HS-27A (cell line): ENCODE data around the gene CPNE9.

Experiments
- DNase-seq: peaks from one replicate; pipeline ENCODE4 v3.0.0-alpha.2; 2012; ENCODE audit warnings: low read depth, missing footprints

CPNE9 gene, protein sequence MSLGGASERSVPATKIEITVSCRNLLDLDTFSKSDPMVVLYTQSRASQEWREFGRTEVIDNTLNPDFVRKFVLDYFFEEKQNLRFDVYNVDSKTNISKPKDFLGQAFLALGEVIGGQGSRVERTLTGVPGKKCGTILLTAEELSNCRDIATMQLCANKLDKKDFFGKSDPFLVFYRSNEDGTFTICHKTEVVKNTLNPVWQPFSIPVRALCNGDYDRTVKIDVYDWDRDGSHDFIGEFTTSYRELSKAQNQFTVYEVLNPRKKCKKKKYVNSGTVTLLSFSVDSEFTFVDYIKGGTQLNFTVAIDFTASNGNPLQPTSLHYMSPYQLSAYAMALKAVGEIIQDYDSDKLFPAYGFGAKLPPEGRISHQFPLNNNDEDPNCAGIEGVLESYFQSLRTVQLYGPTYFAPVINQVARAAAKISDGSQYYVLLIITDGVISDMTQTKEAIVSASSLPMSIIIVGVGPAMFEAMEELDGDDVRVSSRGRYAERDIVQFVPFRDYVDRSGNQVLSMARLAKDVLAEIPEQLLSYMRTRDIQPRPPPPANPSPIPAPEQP

DNA sequence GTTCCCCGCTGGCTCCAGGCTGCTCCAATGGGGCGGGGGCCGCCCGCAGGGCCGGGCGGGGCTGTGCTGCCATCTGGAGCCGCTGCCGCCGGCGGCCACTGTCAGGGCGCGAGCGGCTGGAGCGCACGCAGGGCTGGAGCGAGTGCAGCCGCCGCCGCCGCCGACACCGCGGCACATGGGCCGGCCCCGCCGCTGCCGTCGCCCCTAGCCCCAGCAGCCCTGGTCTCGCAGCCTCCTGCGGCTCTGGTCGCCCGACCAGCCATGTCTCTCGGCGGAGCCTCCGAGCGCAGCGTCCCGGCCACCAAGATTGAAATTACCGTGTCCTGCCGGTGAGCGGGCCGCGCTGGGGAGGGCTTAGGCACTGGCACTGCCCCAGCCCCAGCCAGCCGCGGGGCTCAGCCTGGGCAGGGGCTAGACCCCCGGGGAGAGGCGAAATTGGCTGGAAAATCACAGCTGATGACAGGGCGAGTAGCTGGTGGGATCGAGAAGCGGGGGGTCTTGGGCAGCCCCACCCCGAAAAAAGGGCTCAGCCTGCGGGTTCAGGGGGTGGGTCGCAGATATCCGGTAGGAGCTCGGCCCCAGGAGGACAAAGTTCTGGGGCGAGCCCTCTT is at the start of gene CPNE9:
TSS of gene CPNE9 (plus strand) at position 98 of the 611 bp plus-strand sequence. CDS start at position 262, 164 bp downstream.
- no peak for DNase-seq

DNA sequence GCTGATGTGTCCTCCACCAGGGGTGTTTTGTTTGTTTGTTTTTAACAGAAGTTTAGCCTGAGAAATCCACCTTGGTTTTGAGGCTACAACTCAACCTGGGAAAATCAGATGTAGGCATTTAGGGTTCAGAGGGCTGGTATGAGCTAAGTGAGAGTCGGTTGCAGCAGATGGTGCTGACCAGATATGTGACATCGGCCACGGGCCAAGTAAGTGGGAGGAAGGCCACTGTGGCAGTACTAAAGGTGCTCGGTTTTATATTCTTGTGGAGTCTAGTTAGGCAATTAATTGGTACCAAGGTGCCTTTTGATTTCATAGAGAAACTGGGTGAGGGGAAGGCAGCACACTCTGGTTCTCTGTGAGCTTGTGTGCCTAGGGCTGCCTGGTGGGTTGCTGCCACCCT is 43.8 kb upstream of the CPNE9 start:
- DNase-seq, result no peak

DNA sequence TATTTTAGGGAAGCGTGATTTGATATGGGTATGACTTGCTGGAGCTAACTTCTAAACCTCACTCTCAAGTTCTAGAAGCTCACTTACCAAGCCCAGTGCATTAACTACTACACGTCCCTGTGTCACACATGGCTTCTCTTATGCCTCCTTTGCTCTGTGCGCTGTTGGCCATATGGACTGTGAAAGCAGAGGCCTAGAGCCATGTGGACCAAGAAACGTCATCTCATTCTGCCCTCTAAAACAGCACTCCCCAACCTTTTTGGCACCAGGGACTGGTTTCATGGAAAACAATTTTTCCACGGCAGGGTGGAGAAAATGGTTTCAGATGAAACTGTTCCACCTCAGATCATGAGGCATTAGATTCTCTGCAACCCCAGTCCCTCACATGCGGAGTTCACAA is 42.7 kb upstream of the CPNE9 start:
- no peak for DNase-seq

DNA sequence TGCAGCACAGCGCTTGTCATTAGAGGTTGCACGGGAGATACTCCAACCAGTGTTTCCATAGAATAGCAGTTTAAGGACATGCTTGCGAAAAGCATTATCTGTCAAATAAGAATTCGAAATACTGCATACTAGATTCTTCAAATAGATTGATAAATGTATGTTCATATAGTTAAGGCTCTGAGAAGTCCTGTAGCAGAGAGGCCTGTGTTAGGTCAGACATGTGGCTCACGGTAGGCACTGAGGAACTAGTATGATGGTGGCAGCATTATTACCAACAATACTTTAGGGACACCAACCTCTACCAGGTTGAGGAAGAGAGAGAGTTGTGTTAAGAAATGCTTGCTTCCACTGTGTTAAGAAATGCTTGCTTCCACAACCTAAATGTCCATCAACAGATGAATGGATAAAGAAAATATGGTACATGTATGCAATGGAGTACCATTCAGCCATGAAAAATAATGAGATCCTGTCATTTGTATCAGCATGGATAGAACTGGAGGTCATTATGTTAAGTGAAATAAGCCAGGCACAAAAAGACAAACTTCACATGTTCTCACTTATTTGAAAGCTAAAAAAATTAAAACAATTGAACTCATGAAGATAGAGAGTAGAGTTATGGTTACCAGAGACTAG is 39.4 kb upstream of the CPNE9 start:
- no peak for DNase-seq

DNA sequence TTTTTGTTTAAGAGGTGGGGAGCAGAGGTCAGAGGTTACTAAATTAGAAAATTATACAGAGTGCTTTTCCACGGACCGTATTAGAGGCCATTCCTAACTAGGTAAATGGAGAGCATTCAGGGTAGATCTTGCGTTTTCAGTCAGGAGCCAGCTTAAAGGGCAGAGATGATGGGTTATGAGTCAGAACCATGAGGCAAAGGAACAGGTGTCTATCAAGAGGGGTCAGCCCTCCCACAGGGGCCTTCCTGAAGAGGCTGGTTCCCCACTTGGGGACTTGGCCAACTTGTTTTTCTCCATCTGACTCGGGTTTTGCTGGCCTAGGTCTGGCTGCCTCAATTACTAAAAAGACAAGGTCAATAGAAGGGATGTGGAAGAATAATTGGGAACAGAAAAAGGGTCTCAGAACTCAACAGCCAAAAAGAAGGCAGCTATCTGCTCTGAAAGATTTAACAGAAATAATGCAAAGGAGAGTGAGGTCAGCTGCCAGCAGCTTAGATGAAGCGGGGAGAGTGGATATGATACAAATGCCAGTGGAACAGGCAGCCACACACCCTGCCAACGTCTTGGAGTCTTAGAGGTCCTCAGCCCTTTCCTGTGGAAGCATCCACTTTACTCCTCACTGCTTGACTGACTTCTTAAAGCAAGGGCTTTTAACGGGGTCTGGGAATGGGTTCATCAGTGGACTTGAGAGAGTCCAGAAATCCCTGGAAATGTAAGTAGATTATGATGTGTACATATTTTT is 36.8 kb upstream of the CPNE9 start:
- DNase-seq, result no peak

DNA sequence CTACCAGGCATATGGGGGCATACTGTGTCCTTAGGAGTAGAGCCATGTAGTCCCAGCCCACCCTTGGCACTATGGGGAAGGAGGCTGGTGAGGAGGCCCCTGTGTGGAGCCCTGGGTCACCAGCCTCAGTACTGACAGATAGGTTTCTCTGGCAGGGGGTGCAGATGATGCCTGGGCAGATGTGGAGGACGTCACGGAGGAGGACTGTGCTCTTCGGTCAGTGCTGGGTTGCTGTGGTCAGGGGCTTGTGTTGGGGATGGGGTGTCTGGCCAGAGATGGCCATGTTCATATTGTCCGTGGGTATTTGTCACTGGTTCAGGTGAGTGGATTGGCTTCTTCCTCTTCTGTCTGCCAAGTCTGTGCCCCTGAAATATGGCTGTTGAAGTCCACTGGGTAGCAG is 34.4 kb upstream of the CPNE9 start:
- no peak for DNase-seq

DNA sequence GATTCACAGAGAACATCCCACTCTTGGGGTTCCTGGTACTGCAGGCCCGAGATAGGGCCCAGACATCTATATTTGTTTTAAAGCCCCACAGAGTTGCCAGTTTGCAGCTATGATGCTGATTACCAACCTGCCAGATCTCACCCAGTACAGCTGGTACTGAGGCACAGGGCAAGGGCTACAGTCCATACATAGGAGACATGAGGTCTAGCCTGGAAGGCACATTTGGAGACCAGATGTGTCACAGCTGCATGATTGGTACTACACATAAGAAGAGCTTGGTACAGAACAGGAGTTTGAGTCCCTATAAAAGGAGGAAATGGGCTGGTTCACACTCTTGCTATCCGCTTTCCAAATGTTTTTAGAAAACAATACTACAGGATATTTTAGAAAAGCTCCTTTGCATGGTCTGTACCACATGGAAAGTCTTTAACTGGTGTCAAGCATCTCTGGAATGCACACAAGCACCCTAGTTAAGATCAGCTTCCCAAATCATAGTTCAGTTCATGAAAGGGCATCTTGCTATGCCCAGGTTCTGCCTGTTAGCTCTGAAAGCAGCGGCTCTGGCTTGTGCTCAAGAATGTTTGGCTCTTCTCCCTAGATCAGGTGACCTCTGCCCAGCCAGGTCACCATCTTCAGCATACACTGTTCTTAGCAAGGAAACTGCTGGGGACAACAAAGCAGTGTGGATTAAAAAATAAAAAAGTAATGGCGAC is 33.8 kb upstream of the CPNE9 start:
- no peak for DNase-seq

DNA sequence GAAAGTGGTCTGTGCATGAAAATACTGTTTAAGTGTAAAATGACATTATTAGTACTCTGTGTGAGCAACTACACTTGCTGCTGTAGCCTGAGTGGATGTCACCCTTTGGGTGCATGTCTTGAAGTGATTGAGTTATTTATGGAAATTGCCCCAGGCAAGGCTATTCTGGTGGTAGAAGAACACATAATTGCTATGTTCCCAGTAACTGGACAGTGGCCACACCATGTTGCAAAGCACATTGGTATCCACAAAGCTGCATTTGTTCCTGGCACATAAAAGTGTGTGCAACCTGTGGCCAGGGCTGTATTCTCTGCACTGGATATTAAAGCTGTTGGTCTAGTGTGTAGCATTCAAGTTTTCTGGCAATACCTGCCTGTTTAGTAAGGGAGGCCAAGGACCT is 30.6 kb upstream of the CPNE9 start:
- DNase-seq, result no peak

DNA sequence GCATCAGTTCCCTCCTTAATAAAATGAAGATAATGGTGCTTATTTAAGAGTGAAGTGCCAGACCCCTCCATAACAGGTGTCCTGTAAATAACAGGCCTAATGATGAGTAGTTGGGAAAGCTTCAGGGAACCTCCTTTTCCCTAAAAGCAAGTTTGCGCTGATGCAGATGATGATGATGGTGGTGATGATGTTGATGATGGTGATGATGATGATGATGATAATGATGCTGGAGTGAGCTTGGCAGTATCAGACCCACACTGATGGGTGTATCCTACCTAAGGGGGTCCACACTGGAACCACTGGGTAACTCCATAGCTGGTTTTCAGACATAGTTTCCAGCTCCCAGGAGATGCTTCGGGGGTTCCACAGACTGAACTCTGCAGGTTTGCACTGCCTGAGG is 29.9 kb upstream of the CPNE9 start:
- no peak for DNase-seq

DNA sequence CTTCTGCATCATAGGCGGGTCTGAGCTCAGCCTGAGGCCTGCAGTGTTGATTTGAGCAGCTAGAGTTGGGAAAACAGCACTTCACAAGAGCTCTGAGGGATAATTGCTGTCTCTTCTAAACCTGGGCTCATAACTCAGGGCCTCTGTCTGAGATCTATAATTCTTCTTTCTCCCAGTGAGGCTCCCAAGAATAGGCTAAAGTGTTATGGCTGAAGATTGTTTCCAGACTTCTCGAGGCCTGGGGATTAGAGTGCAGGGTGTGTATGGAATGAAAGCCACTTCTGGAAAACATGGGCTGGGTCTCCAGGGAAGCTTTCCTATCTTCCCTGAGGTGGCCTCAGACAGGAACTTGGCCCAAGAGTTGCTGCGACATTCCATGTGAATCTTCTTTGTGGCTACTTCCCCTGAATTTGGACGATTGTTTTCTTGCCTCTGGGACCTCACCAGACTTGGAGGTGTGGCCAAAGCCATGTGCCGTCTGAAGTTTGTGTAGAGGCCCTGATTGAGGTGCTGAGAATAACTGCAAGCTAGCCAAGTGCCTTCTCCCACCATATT is 27.8 kb upstream of the CPNE9 start:
- DNase-seq, result no peak

DNA sequence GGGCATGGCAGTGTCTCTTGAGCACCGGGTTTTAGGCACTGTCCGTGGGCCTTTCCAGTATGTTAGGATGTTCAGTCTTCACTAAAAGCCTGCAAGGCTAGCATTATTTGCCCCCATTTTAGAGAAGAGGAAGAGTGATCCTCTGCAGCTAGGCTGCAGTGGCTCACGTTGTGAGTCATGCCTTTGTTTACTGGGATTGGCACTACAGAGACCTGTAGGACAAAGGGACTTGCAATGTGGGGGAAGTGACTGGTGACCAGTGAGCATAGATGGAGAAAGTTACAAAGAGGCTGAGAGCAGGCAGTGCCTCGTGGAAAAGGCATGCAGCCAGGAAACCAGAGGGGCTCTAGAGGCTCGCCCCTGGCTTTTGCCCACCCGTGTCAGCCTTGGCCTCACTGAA is 26.8 kb upstream of the CPNE9 start:
- no peak for DNase-seq

DNA sequence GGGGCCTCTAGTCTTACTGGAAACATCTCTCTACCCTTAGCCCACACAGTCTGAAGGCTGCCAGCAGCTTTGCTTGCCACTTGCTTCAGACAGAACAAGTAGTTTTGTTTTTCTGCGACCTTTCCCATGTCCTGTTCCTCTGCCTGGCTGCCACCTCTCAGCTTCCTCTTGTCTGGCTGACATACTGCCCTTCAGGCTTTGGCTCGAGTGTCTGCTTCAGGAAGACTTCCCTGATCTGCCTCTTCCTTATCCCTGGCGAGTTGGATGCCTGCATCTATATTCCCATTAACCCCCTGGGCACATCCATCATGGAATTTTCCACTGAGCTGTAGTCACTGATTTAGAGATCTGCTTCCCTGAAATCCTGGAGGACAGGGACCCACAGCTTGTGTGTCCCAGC is 25.1 kb upstream of the CPNE9 start:
- no peak for DNase-seq

DNA sequence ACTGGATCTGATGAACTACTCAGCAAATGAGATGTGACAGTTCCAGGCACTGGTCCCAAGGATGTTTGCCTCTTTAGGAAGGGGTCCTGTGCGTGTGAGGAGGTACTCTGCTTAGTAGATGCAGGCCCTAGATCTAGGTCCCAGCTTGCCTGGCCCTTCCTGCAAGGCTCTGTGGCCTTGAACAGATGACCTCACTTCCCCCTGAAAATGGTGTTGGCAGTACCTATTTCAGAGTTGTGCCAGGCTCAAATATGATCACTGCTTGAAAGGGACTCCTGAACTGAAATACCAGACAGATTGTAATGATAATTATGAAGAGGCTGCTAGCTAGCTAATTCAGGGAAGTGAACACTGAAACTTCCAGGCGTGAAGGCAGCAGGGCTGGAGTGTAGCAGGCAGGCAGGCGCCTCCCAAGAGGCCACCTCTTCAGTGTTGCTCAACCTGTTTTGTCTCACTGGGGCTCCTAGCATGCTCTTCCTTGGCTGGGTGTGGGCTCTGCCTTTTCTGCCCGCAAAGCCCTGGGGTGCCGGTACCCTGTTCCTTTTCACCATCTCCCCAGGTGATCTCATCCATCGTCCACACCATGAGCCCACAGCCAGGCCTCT is 24.1 kb upstream of the CPNE9 start:
- DNase-seq, result no peak

DNA sequence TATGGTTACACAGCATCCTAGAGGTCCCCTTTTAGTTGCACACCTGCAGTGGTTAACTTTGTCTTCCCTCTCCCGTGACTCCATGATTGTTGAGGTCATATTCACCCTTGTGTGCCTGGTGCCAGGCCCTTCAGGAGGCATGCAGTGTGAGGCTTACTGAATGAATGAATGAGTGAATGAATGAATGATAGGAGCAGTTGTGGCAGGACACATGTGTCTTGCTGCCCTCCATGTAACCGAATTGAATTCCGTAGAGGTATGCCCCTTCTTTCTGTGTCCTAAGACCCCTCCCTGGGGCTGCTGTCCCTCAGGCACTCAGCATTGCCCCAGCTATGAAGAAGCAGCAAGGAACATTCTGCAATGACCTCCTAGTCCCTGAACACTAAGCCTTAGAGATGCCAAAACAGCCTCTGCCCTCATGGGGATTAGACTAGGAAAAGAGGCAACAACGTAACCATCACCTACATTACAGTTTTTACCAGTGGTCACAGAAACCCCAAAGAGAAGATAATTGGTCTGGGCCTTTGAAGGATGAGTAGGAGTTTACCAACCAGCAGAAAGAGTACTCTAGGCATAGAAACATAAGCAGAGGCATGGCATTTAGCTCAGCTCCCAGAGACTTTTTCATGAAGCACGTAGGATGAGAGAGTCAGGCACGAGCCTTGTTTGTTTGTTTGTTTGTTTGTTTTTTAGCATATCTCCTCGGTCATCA is 22.5 kb upstream of the CPNE9 start:
- DNase-seq, result no peak

DNA sequence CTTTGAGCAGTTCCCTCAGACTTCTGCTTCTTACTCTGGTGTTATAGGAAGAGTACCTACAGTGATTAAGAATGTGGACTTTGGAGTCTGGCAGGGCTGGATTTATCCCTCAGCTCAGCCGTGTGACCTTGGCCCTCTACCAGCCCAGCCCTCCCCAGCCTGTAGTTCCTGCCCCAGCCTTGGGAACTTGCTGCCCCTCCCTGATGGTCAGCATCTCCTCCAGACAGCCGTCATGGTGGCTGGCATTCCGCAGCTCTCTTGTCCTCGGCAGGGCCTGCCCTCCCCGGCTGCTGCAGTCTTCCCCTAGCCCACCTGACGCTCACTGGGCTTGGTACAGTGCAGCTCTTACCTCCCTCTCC is 21.9 kb upstream of the CPNE9 start:
- DNase-seq, result no peak

DNA sequence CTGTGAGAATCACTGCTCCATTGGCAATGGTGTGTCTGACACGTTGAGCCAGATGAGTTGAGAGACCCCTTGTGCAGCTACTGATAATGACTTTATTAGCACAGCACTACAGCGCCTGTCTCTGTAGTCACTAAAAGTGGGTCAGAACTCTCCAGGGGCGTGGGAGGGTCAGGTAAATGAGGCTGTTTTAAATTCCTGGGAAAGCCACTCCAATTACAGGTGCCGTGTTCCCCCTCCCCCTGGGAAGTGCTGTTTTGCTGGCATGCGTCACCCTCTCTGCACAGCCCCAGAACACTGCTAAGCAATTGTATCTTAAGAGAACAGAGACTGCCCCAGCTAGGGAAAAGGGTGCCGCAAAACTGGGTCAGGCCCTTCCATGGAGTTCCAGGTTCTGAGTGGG is 21.5 kb upstream of the CPNE9 start:
- DNase-seq, result no peak

DNA sequence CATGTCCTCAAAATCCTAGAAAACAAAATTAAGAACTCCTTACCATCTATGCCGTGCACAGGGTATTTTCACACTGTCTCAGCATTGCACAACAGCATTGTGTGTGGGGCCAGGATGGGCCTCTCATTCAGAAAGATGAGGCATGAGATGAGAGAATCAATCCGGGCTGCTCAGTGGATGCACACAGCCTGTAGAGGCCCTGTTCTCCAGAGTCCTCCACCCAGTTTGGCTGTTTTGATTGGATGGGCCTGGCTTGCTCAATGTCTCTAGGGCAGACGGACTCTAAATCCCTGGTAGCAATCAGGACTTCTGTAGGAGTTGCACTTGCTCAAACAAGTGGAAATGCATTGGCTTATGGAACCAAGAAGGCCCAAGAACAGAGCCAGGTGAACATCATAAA is 20.2 kb upstream of the CPNE9 start:
- no peak for DNase-seq

DNA sequence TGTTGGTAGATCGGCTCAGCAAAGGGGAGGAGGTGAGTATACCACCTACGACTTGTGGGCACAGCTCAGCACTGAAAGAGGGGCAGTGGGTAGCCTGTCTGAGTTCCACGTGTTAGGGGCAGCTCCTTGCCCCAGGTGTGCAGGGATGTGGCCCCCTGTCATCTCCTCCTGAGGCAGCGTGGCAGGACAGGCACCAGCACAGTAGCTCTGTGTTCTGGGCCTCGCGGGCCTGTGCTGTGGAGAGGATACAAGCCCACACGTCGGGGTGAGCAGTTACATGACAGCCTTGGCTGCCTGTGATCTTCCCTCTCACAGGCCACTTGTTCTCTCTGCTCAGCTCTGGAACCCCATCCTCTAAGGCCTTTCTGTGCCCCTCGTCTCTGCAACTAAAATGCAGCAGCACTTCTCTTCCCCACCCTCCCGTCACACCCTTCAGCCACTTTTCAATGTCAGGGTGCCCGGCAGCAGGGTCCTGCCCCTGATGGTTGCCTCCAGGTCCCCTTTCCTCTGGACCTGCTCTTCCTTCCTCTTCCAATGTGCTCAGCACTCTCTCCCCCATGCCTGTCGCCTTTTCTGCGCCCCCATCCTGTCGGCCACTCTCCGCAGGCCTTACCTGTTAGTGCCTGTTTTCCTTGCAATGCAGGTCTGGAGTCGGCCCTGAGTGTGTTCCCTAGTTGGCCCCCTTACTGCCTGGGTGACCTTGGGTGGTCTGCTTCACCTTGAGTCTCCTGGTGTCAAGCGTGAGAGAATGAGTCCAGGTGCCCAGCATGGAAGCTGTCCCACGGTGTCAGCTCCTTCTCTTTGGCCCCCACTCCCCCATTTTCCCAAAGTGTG is 18.2 kb upstream of the CPNE9 start:
- DNase-seq, result no peak

DNA sequence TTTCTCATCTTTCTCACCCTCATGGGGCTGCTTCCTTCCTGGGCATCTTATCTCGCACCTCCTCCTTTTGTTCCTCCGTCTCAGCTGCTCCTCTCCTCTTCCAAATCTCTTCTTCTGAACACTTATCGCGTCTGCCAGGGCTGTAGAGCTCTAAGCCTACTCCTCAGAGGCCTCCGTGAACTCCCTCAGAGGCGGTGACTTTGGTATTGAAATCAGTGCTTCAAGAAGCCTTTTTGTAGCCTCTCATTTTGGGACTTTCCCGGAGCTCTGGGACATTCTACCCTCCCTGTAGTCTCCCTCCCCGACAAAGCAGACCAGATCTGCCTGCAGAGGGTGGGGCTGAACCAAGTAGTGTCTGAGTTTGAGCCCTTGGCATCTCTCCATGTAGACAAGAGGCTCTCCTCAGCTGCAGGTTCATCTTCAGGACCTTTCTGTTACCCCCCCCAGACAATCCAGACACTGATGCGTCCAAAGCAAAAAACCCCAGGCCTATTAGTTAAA is 17.5 kb upstream of the CPNE9 start:
- DNase-seq, result no peak
